GM23338 (cell line): ENCODE results near the gene STK24.

Experiments
- CREB1 ChIP-seq: fragments of 250-450 bp; sonication (Bioruptor Pico); IDR thresholded peaks from 2 replicates; pipeline ENCODE4 v1.5.0; 2020; ENCODE audit warnings: low read depth, mild to moderate bottlenecking, moderate library complexity
- EZH2 ChIP-seq: fragments of 200-600 bp; sonication (generic); IDR thresholded peaks from one replicate; pipeline ENCODE4 v1.8.0; 2017; ENCODE audit warnings: antibody characterized with exemption, mild to moderate bottlenecking, low read depth; ENCODE audit not compliant: unreplicated experiment
- JUNB ChIP-seq: IDR thresholded peaks from one replicate; pipeline ENCODE4 v1.6.1; 2016; ENCODE audit warnings: antibody characterized with exemption; ENCODE audit not compliant: unreplicated experiment
- POLR2AphosphoS5 ChIP-seq: IDR thresholded peaks from 2 replicates; pipeline ENCODE4 v1.6.1; 2016; ENCODE audit warnings: antibody characterized with exemption, low read depth
- TF ChIP-seq, protein P1 (sequence below), 2 experiments: fragments of 200-600 bp in 1 of 2; sonication (generic) in 1 of 2; conservative IDR thresholded peaks; 2 replicates each; pipeline versions ENCODE4 v1.5.1 to v1.6.1; 2016 to 2017; ENCODE audit warnings: antibody characterized with exemption in 2 of 2, low read depth in 2 of 2, mild to moderate bottlenecking in 2 of 2, moderate library complexity in 1 of 2
- TF ChIP-seq, protein P2 (sequence below): IDR thresholded peaks from one replicate; pipeline ENCODE4 v1.6.1; 2018; ENCODE audit warnings: antibody characterized with exemption; ENCODE audit not compliant: unreplicated experiment

GRCh38 chr13:98445340-98446233 lies 131.3 kb downstream of the STK24 start:
- TF ChIP-seq, protein P1, sequence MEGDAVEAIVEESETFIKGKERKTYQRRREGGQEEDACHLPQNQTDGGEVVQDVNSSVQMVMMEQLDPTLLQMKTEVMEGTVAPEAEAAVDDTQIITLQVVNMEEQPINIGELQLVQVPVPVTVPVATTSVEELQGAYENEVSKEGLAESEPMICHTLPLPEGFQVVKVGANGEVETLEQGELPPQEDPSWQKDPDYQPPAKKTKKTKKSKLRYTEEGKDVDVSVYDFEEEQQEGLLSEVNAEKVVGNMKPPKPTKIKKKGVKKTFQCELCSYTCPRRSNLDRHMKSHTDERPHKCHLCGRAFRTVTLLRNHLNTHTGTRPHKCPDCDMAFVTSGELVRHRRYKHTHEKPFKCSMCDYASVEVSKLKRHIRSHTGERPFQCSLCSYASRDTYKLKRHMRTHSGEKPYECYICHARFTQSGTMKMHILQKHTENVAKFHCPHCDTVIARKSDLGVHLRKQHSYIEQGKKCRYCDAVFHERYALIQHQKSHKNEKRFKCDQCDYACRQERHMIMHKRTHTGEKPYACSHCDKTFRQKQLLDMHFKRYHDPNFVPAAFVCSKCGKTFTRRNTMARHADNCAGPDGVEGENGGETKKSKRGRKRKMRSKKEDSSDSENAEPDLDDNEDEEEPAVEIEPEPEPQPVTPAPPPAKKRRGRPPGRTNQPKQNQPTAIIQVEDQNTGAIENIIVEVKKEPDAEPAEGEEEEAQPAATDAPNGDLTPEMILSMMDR (conservative IDR thresholded peaks at IDR 0.05; ENCODE audit: low read depth in 2 of 2), result peak; percentile 78 to 98
- TF ChIP-seq, protein P2, sequence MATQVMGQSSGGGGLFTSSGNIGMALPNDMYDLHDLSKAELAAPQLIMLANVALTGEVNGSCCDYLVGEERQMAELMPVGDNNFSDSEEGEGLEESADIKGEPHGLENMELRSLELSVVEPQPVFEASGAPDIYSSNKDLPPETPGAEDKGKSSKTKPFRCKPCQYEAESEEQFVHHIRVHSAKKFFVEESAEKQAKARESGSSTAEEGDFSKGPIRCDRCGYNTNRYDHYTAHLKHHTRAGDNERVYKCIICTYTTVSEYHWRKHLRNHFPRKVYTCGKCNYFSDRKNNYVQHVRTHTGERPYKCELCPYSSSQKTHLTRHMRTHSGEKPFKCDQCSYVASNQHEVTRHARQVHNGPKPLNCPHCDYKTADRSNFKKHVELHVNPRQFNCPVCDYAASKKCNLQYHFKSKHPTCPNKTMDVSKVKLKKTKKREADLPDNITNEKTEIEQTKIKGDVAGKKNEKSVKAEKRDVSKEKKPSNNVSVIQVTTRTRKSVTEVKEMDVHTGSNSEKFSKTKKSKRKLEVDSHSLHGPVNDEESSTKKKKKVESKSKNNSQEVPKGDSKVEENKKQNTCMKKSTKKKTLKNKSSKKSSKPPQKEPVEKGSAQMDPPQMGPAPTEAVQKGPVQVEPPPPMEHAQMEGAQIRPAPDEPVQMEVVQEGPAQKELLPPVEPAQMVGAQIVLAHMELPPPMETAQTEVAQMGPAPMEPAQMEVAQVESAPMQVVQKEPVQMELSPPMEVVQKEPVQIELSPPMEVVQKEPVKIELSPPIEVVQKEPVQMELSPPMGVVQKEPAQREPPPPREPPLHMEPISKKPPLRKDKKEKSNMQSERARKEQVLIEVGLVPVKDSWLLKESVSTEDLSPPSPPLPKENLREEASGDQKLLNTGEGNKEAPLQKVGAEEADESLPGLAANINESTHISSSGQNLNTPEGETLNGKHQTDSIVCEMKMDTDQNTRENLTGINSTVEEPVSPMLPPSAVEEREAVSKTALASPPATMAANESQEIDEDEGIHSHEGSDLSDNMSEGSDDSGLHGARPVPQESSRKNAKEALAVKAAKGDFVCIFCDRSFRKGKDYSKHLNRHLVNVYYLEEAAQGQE, result no peak
- TF ChIP-seq JUNB (no peak), EZH2 (no peak), POLR2AphosphoS5 (no peak), CREB1 (CRISPR knock-in tag) (no peak; the same call in 1 of the 2 replicates)
